ENCODE results near the gene NXPE2. TPM values are rescaled to one million over a fixed set of nuclear protein-coding genes. Genes with fewer than 3 reads are reported as not detected.

Gene NXPE2
- total RNA-seq, 2 donors from 2014 or later = 0.18 TPM; not detected in 1

DNA sequence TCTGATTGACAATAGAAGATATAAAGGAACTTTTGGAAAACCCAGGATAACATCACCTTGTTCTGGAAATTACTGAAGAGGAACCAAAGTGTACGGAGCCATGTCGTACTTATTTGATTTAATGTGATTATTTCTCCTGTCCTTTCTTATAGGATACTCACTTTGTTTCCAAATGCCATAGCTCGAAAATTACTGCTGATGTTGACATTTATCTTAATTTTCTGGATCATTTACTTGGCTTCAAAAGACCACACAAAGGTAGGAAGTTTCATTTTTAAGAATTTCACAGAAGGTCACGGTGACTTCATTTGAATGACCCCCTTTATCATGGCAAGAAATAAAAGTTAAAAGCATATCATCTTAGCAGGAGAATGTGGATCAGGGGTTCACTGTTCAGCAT, 1.2 kb downstream of the NXPE2 start:
- no peak overlapping the region for H3K9ac ChIP-seq (ENCODE audit: extremely low read depth, low read length, poor library complexity, severe bottlenecking)
- no peaks in the 10 kb centered on the region for H3K4me1 ChIP-seq (ENCODE audit: control insufficient read depth, insufficient read depth, low read length)
- Mint-ChIP-seq H3K27ac (no peak overlapping the region), H3K27me3 (ENCODE audit: insufficient read depth) (peaks cover 12% of the 10 kb centered on the region), H3K4me3 (no peak overlapping the region), H3K9me3 (peaks cover 44% of the 10 kb centered on the region), H3K4me1 (no peaks in the 10 kb centered on the region), H3K36me3 (ENCODE audit: low read depth) (peaks cover 3% of the 10 kb centered on the region)
- DNase-seq = no peak
- no peak overlapping the region for H3K27ac ChIP-seq (ENCODE audit: low read depth, low read length)
- no peaks in the 10 kb centered on the region for H3K36me3 ChIP-seq (ENCODE audit: control insufficient read depth, insufficient read depth, low read length)
- whole genome bisulfite sequencing, 2 experiments (ENCODE audit: insufficient coverage in 1 of 2, insufficient read length in 1 of 2) = 87 to 93% methylated on average over 2 to 4 of the region's 4 CpGs
- no peaks in the 10 kb centered on the region for H3K27me3 ChIP-seq (ENCODE audit: control insufficient read depth, insufficient read depth, low read length, poor library complexity, severe bottlenecking)
- H3K9me3 ChIP-seq (ENCODE audit: control insufficient read depth, low read length) = peaks cover 54% of the 10 kb centered on the region
- no peak overlapping the region for H3K4me3 ChIP-seq (ENCODE audit: low read length)
- TF ChIP-seq, protein P1, sequence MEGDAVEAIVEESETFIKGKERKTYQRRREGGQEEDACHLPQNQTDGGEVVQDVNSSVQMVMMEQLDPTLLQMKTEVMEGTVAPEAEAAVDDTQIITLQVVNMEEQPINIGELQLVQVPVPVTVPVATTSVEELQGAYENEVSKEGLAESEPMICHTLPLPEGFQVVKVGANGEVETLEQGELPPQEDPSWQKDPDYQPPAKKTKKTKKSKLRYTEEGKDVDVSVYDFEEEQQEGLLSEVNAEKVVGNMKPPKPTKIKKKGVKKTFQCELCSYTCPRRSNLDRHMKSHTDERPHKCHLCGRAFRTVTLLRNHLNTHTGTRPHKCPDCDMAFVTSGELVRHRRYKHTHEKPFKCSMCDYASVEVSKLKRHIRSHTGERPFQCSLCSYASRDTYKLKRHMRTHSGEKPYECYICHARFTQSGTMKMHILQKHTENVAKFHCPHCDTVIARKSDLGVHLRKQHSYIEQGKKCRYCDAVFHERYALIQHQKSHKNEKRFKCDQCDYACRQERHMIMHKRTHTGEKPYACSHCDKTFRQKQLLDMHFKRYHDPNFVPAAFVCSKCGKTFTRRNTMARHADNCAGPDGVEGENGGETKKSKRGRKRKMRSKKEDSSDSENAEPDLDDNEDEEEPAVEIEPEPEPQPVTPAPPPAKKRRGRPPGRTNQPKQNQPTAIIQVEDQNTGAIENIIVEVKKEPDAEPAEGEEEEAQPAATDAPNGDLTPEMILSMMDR (conservative IDR thresholded peaks at IDR 0.05) = no peak

GRCh38 chr11:114683007-114683406, 4.7 kb downstream of the NXPE2 start:
- no peaks in the 10 kb centered on the region for H3K36me3 ChIP-seq (ENCODE audit: control insufficient read depth, insufficient read depth, low read length)
- H3K27me3 Mint-ChIP-seq (ENCODE audit: insufficient read depth) = peaks cover 4% of the 10 kb centered on the region
- no peak overlapping the region for H3K4me3 ChIP-seq (ENCODE audit: low read length)
- H3K27ac Mint-ChIP-seq = no peak overlapping the region
- peaks cover 64% of the 10 kb centered on the region for H3K9me3 Mint-ChIP-seq
- H3K27ac ChIP-seq (ENCODE audit: low read depth, low read length) = no peak overlapping the region
- TF ChIP-seq, protein P1 (conservative IDR thresholded peaks at IDR 0.05) = no peak
- peaks cover 3% of the 10 kb centered on the region for H3K36me3 Mint-ChIP-seq (ENCODE audit: low read depth)
- peaks cover 50% of the 10 kb centered on the region for H3K9me3 ChIP-seq (ENCODE audit: control insufficient read depth, low read length)
- H3K4me1 ChIP-seq (ENCODE audit: control insufficient read depth, insufficient read depth, low read length) = no peaks in the 10 kb centered on the region
- H3K27me3 ChIP-seq (ENCODE audit: control insufficient read depth, insufficient read depth, low read length, poor library complexity, severe bottlenecking) = no peaks in the 10 kb centered on the region
- no peak overlapping the region for H3K4me3 Mint-ChIP-seq
- no peaks in the 10 kb centered on the region for H3K4me1 Mint-ChIP-seq
- no peak overlapping the region for H3K9ac ChIP-seq (ENCODE audit: extremely low read depth, low read length, poor library complexity, severe bottlenecking)
- no peak for DNase-seq
- WGBS, 2 experiments (ENCODE audit: insufficient coverage in 1 of 2, insufficient read length in 1 of 2) = no CpG with 5 or more reads among the region's 1 CpG

- Mint-ChIP-seq H3K9me3 (peaks cover 72% of the 10 kb centered on the region), H3K36me3 (ENCODE audit: low read depth) (peaks cover 3% of the 10 kb centered on the region), H3K4me1 (no peaks in the 10 kb centered on the region), H3K27me3 (ENCODE audit: insufficient read depth) (peaks cover 4% of the 10 kb centered on the region), H3K27ac (no peak overlapping the region), H3K4me3 (no peak overlapping the region)
- H3K27ac ChIP-seq (ENCODE audit: low read depth, low read length) = no peak overlapping the region
- H3K4me1 ChIP-seq (ENCODE audit: control insufficient read depth, insufficient read depth, low read length) = no peaks in the 10 kb centered on the region
- H3K9ac ChIP-seq (ENCODE audit: extremely low read depth, low read length, poor library complexity, severe bottlenecking) = no peak overlapping the region
- TF ChIP-seq, protein P1 (conservative IDR thresholded peaks at IDR 0.05) = no peak
- H3K4me3 ChIP-seq (ENCODE audit: low read length) = no peak overlapping the region
- H3K9me3 ChIP-seq (ENCODE audit: control insufficient read depth, low read length) = peaks cover 59% of the 10 kb centered on the region
- H3K36me3 ChIP-seq (ENCODE audit: control insufficient read depth, insufficient read depth, low read length) = no peaks in the 10 kb centered on the region
- no peaks in the 10 kb centered on the region for H3K27me3 ChIP-seq (ENCODE audit: control insufficient read depth, insufficient read depth, low read length, poor library complexity, severe bottlenecking)
- DNase-seq = no peak
Measured at GRCh38 chr11:114684636-114685035, 6.3 kb downstream of the NXPE2 start.
